ENCODE data around the gene HS1BP3. TPM values are rescaled to one million over a fixed set of nuclear protein-coding genes. Genes with fewer than 3 reads are reported as not detected.

The HS1BP3 gene
- total RNA-seq, 4 donors from 2014 or later, result 16.6 to 26.9 (median 19.4) TPM

GRCh38 chr2:20621366-20622295 lies 29.3 kb downstream of the HS1BP3 start:
- no peaks in the 10 kb centered on the region for H3K9me3 ChIP-seq
- H3K4me1 ChIP-seq, result peaks cover 57 to 80% of the 10 kb centered on the region in 2 donors
- H3K36me3 ChIP-seq, result peaks cover 0 to 22% of the 10 kb centered on the region in 2 donors
- intact Hi-C loops (cut with DNase I; ENCODE audit: low total_unique reads) (no loop called here), in situ Hi-C loops (cut with MboI; ENCODE audit: low sequenced_read_pairs in 4 of 4) (no loop called here)
- peak overlapping the region; percentile 87 to 95 (median 94) for H3K27ac ChIP-seq
- no peaks in the 10 kb centered on the region for H3K27me3 ChIP-seq
- DNase-seq (peak in 1 of 2 donors; percentile 14), ATAC-seq (no peak)
- H3K4me3 ChIP-seq, result no peak overlapping the region
- TF ChIP-seq POLR2A (IDR thresholded peaks at IDR 0.05) (no peak), CTCF (IDR thresholded peaks at IDR 0.05 in 4 of 5, conservative IDR thresholded peaks at IDR 0.05 in 1 of 5) (no peak)

GRCh38 chr2:20620696-20621365 lies 30.1 kb downstream of the HS1BP3 start:
- in situ Hi-C loops (cut with MboI; ENCODE audit: low sequenced_read_pairs in 4 of 4), result no loop called here
- TF ChIP-seq CTCF (IDR thresholded peaks at IDR 0.05 in 4 of 5, conservative IDR thresholded peaks at IDR 0.05 in 1 of 5), result no peak
- no peak for TF ChIP-seq POLR2A (IDR thresholded peaks at IDR 0.05)
- peak overlapping the region; percentile 87 to 95 (median 94) for H3K27ac ChIP-seq
- intact Hi-C loops (cut with DNase I; ENCODE audit: low total_unique reads), result no loop called here
- H3K9me3 ChIP-seq, result no peaks in the 10 kb centered on the region
- H3K27me3 ChIP-seq, result no peaks in the 10 kb centered on the region
- peaks cover 0 to 22% of the 10 kb centered on the region in 2 donors for H3K36me3 ChIP-seq
- H3K4me3 ChIP-seq, result no peak overlapping the region
- ATAC-seq, result no peak
- H3K4me1 ChIP-seq, result peaks cover 65 to 85% of the 10 kb centered on the region in 2 donors
- DNase-seq, result no peak

- H3K4me3 ChIP-seq, result no peak overlapping the region
- no peaks in the 10 kb centered on the region for H3K27me3 ChIP-seq
- H3K36me3 ChIP-seq, result peaks cover 0 to 22% of the 10 kb centered on the region in 2 donors
- peak overlapping the region; percentile 87 to 95 (median 94) for H3K27ac ChIP-seq
- in situ Hi-C loops (cut with MboI; ENCODE audit: low sequenced_read_pairs in 4 of 4) (no loop called here), intact Hi-C loops (cut with DNase I; ENCODE audit: low total_unique reads) (no loop called here)
- ATAC-seq (no peak), DNase-seq (no peak)
- TF ChIP-seq CTCF (IDR thresholded peaks at IDR 0.05 in 4 of 5, conservative IDR thresholded peaks at IDR 0.05 in 1 of 5) (no peak), POLR2A (IDR thresholded peaks at IDR 0.05) (no peak)
- H3K9me3 ChIP-seq, result no peaks in the 10 kb centered on the region
- H3K4me1 ChIP-seq, result peaks cover 67 to 90% of the 10 kb centered on the region in 2 donors
These were observed 30.6 kb downstream of the HS1BP3 start for GRCh38 chr2:20620271-20620681.

GRCh38 chr2:20619624-20620024 lies 31.3 kb downstream of the HS1BP3 start:
- Histone ChIP-seq H3K4me3 (no peak overlapping the region), H3K36me3 (peaks cover 0 to 22% of the 10 kb centered on the region in 2 donors), H3K4me1 (peaks cover 69 to 91% of the 10 kb centered on the region in 2 donors), H3K27me3 (no peaks in the 10 kb centered on the region), H3K27ac (peak overlapping the region; percentile 87 to 95 (median 94)), H3K9me3 (no peaks in the 10 kb centered on the region)
- in situ Hi-C loops (cut with MboI; ENCODE audit: low sequenced_read_pairs in 4 of 4), result loop anchor here in 2 of 4 donors (10.0 kb wide), 1 partner anchor 75 kb away; no protein-coding TSS in a partner anchor
- no peak for ATAC-seq
- intact Hi-C loops (cut with DNase I; ENCODE audit: low total_unique reads), result loop anchor here (5.0 kb wide), 1 partner anchor 172 kb away; the partner anchor contains the start of gene RHOB
- TF ChIP-seq POLR2A (IDR thresholded peaks at IDR 0.05) (no peak), CTCF (IDR thresholded peaks at IDR 0.05 in 4 of 5, conservative IDR thresholded peaks at IDR 0.05 in 1 of 5) (no peak)
- peak in 1 of 2 donors; percentile 46 for DNase-seq

All from gastrocnemius medialis (tissue), 4 donors.